Measurements from ENCODE around the gene CEP112.

The CEP112 gene

DNA sequence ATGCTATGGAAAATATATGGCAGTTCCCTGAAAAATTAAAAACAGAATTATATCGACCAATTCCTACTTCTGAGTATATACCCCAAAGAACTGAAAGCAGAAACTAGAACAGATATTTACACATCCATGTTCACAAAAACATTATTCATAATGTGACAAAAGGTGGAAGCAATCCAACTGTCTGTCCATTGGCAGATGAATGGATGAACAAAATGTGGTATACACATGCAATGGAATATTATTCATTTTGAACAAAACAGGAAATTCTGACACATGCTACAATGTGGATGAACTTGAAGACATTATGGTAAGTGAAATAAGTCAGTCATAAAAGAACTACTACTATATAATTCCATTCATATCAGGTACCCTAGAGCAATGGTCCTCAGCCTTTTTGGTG is 367.0 kb downstream of the CEP112 start:
- H3K79me2 ChIP-seq (ENCODE audit: low read length): no peaks in the 10 kb centered on the region
- H2AFZ ChIP-seq (ENCODE audit: low read length): no peak overlapping the region
- no peak for DNase-seq
- H3K4me3 ChIP-seq (ENCODE audit: low read length): no peak overlapping the region
- H3F3A ChIP-seq (ENCODE audit: insufficient read depth, low read length): no peaks in the 10 kb centered on the region
- no peaks in the 10 kb centered on the region for H3K36me3 ChIP-seq (replicated peaks; ENCODE audit: insufficient read depth, low read length)
- H3K4me2 ChIP-seq (ENCODE audit: low read depth, low read length): no peak overlapping the region
- TF ChIP-seq, protein P1, sequence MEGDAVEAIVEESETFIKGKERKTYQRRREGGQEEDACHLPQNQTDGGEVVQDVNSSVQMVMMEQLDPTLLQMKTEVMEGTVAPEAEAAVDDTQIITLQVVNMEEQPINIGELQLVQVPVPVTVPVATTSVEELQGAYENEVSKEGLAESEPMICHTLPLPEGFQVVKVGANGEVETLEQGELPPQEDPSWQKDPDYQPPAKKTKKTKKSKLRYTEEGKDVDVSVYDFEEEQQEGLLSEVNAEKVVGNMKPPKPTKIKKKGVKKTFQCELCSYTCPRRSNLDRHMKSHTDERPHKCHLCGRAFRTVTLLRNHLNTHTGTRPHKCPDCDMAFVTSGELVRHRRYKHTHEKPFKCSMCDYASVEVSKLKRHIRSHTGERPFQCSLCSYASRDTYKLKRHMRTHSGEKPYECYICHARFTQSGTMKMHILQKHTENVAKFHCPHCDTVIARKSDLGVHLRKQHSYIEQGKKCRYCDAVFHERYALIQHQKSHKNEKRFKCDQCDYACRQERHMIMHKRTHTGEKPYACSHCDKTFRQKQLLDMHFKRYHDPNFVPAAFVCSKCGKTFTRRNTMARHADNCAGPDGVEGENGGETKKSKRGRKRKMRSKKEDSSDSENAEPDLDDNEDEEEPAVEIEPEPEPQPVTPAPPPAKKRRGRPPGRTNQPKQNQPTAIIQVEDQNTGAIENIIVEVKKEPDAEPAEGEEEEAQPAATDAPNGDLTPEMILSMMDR (IDR thresholded peaks at IDR 0.05; ENCODE audit: low read length): no peak
- TF ChIP-seq EZH2phosphoT487 (IDR thresholded peaks at IDR 0.05; ENCODE audit: low read length) (no peak), EZH2 (optimal IDR thresholded peaks at IDR 0.05; ENCODE audit: low read depth, low read length) (no peak)
- H3K27ac ChIP-seq (ENCODE audit: low read length): no peak overlapping the region
- no peaks in the 10 kb centered on the region for H3K9me2 ChIP-seq (replicated peaks; ENCODE audit: insufficient read depth, low read length)
- H3K27me3 ChIP-seq (replicated peaks; ENCODE audit: insufficient read depth, low read length): no peaks in the 10 kb centered on the region
- H3K9me3 ChIP-seq (replicated peaks; ENCODE audit: insufficient read depth, low read length): no peaks in the 10 kb centered on the region
- H3K4me1 ChIP-seq (ENCODE audit: low read length): no peaks in the 10 kb centered on the region
- no peak overlapping the region for H3K9ac ChIP-seq (ENCODE audit: low read length)
- no peaks in the 10 kb centered on the region for H4K20me1 ChIP-seq (ENCODE audit: insufficient read depth, low read length)

DNA sequence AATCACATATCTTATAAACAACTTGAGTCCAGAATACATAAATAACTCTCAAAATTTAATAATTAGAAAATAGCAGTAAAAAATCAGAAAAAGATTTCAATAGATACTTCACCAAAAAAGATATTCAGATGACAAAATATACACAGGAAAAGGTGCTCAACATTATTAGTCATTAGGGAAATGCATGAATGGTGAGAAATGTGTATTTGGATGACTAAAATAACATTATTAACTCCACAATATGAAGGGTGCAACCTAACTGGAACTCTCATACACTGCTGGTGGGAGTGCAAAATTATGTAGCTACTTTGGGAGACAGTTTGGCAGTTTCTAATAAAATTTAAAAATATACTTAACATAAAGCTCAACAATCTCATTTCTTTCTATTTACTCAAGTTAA is 368.2 kb downstream of the CEP112 start:
- no peaks in the 10 kb centered on the region for H3K27me3 ChIP-seq (replicated peaks; ENCODE audit: insufficient read depth, low read length)
- no peaks in the 10 kb centered on the region for H3K4me1 ChIP-seq (ENCODE audit: low read length)
- no peak overlapping the region for H2AFZ ChIP-seq (ENCODE audit: low read length)
- H3K79me2 ChIP-seq (ENCODE audit: low read length): no peaks in the 10 kb centered on the region
- H3K4me2 ChIP-seq (ENCODE audit: low read depth, low read length): no peak overlapping the region
- H3K4me3 ChIP-seq (ENCODE audit: low read length): no peak overlapping the region
- no peaks in the 10 kb centered on the region for H3F3A ChIP-seq (ENCODE audit: insufficient read depth, low read length)
- no peaks in the 10 kb centered on the region for H3K9me3 ChIP-seq (replicated peaks; ENCODE audit: insufficient read depth, low read length)
- H4K20me1 ChIP-seq (ENCODE audit: insufficient read depth, low read length): no peaks in the 10 kb centered on the region
- no peak for DNase-seq
- TF ChIP-seq EZH2 (optimal IDR thresholded peaks at IDR 0.05; ENCODE audit: low read depth, low read length) (no peak), EZH2phosphoT487 (IDR thresholded peaks at IDR 0.05; ENCODE audit: low read length) (no peak)
- TF ChIP-seq, protein P1 (IDR thresholded peaks at IDR 0.05; ENCODE audit: low read length): no peak
- no peaks in the 10 kb centered on the region for H3K36me3 ChIP-seq (replicated peaks; ENCODE audit: insufficient read depth, low read length)
- no peak overlapping the region for H3K9ac ChIP-seq (ENCODE audit: low read length)
- no peak overlapping the region for H3K27ac ChIP-seq (ENCODE audit: low read length)
- H3K9me2 ChIP-seq (replicated peaks; ENCODE audit: insufficient read depth, low read length): no peaks in the 10 kb centered on the region

DNA sequence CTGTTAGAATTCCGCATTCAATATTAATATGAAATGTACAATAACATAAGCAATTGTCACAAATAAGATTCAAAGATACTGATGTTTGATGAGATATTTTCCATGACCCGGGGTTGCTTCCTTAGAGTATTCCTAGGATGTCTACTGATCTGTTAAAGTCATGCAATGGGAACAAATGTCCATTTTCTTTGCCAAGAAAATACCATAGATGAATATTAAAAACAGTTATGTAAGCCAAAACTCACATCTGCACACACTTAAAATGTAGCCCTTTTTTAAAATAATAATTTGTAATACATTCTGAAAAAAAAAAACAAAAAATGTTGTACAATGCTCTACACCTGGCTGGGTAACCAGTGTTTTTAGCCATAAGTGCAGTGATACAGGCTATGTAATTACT is 371.1 kb downstream of the CEP112 start:
- H3K9me2 ChIP-seq (replicated peaks; ENCODE audit: insufficient read depth, low read length): no peaks in the 10 kb centered on the region
- H3K4me1 ChIP-seq (ENCODE audit: low read length): no peaks in the 10 kb centered on the region
- no peak overlapping the region for H3K27ac ChIP-seq (ENCODE audit: low read length)
- no peaks in the 10 kb centered on the region for H3K9me3 ChIP-seq (replicated peaks; ENCODE audit: insufficient read depth, low read length)
- H4K20me1 ChIP-seq (ENCODE audit: insufficient read depth, low read length): no peaks in the 10 kb centered on the region
- no peak overlapping the region for H3K4me2 ChIP-seq (ENCODE audit: low read depth, low read length)
- no peak for DNase-seq
- H3K27me3 ChIP-seq (replicated peaks; ENCODE audit: insufficient read depth, low read length): no peaks in the 10 kb centered on the region
- H2AFZ ChIP-seq (ENCODE audit: low read length): no peak overlapping the region
- H3K79me2 ChIP-seq (ENCODE audit: low read length): no peaks in the 10 kb centered on the region
- no peak overlapping the region for H3K9ac ChIP-seq (ENCODE audit: low read length)
- TF ChIP-seq, protein P1 (IDR thresholded peaks at IDR 0.05; ENCODE audit: low read length): no peak
- no peak for TF ChIP-seq EZH2phosphoT487 (IDR thresholded peaks at IDR 0.05; ENCODE audit: low read length)
- no peak for TF ChIP-seq EZH2 (optimal IDR thresholded peaks at IDR 0.05; ENCODE audit: low read depth, low read length)
- H3F3A ChIP-seq (ENCODE audit: insufficient read depth, low read length): no peaks in the 10 kb centered on the region
- no peaks in the 10 kb centered on the region for H3K36me3 ChIP-seq (replicated peaks; ENCODE audit: insufficient read depth, low read length)
- H3K4me3 ChIP-seq (ENCODE audit: low read length): no peak overlapping the region

Data from MM.1S (cell line).